Progenitor cell of endocrine pancreas (in vitro differentiated cells): ENCODE results near the gene JAK1. TPM values are rescaled to one million over a fixed set of nuclear protein-coding genes. Genes with fewer than 3 reads are reported as not detected.

Source experiments
- DNase-seq: peaks from one replicate; pipeline ENCODE4 v3.0.0; 2021; ENCODE audit warnings: low spot score; ENCODE audit not compliant: unreplicated experiment
- H3K27ac Mint-ChIP-seq: 2 replicates; pipeline ENCODE4 v1.8.0; 2021; ENCODE audit warnings: mild to moderate bottlenecking, moderate library complexity, mixed read lengths
- H3K27me3 Mint-ChIP-seq: 2 replicates; pipeline ENCODE4 v1.8.0; 2021; ENCODE audit warnings: mixed read lengths
- H3K36me3 Mint-ChIP-seq: 2 replicates; pipeline ENCODE4 v1.8.0; 2022; ENCODE audit warnings: mixed read lengths; ENCODE audit not compliant: insufficient read depth
- H3K4me1 Mint-ChIP-seq: 2 replicates; pipeline ENCODE4 v1.8.0; 2021; ENCODE audit warnings: low read depth, mixed read lengths
- H3K4me3 Mint-ChIP-seq: 2 replicates; pipeline ENCODE4 v1.8.0; 2021; ENCODE audit warnings: low read depth, mild to moderate bottlenecking, moderate library complexity, mixed read lengths
- H3K9me3 Mint-ChIP-seq: 2 replicates; pipeline ENCODE4 v1.8.0; 2021; ENCODE audit warnings: low read depth, mixed read lengths
- total RNA-seq: library from RNA; stranded (reverse); gene quantifications from 2 replicates; pipeline ENCODE4 v1.2.1, GENCODE V29; 2021
- TF ChIP-seq, protein P1 (sequence below): fragments of 200-600 bp; sonication (generic); IDR thresholded peaks from one replicate; pipeline ENCODE4 v1.5.0; 2021; ENCODE audit warnings: antibody characterized with exemption, mild to moderate bottlenecking; ENCODE audit not compliant: unreplicated experiment

Gene JAK1
- total RNA-seq, 1 donor from 2014 or later, result 32.5 TPM

DNA sequence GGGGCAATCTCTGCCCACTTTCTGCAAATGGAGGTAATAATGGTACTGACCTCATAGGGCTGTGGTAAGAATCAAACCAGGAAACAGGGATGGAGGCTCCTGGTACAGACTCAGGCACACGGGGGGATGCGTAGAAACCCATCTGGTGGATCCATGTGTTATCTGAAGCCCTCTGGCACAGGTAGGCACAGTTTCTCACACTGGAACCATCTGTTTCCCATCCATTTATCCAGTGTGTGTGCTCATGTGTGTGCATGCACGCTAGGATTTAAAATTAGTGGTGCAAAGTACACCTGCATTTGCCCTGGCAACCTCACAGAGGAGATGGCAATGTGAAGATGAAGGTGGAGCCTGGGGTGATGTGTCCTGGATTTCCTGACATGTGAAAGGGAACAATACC lies 118.2 kb downstream of the JAK1 start:
- DNase-seq, result no peak
- Mint-ChIP-seq H3K4me3 (no peak overlapping the region), H3K36me3 (peaks cover 14% of the 10 kb centered on the region), H3K4me1 (no peaks in the 10 kb centered on the region), H3K9me3 (no peaks in the 10 kb centered on the region), H3K27ac (no peak overlapping the region), H3K27me3 (no peaks in the 10 kb centered on the region)
- TF ChIP-seq, protein P1, sequence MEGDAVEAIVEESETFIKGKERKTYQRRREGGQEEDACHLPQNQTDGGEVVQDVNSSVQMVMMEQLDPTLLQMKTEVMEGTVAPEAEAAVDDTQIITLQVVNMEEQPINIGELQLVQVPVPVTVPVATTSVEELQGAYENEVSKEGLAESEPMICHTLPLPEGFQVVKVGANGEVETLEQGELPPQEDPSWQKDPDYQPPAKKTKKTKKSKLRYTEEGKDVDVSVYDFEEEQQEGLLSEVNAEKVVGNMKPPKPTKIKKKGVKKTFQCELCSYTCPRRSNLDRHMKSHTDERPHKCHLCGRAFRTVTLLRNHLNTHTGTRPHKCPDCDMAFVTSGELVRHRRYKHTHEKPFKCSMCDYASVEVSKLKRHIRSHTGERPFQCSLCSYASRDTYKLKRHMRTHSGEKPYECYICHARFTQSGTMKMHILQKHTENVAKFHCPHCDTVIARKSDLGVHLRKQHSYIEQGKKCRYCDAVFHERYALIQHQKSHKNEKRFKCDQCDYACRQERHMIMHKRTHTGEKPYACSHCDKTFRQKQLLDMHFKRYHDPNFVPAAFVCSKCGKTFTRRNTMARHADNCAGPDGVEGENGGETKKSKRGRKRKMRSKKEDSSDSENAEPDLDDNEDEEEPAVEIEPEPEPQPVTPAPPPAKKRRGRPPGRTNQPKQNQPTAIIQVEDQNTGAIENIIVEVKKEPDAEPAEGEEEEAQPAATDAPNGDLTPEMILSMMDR, result no peak

DNA sequence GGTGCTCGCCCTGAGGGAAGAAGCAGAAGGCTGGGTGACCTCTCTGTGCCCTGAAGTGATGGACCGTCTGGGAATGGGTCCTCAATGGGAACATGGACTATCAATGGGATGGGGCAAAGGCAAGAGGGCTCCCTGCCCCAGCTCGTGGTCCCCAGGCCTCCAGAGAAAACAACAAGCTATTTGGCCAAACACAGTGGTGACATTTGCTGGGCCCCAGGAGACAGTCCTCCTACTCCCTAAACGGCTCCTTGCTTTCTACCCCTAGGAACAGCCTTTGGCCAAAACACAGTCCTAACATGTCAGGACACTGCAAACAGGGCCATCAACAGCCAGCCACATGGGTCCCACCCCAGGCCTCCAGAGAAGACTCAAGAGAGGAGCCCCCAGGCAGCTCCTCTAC lies 118.7 kb downstream of the JAK1 start:
- DNase-seq, result no peak
- no peak overlapping the region for H3K27ac Mint-ChIP-seq
- peaks cover 14% of the 10 kb centered on the region for H3K36me3 Mint-ChIP-seq
- no peaks in the 10 kb centered on the region for H3K27me3 Mint-ChIP-seq
- H3K4me3 Mint-ChIP-seq, result no peak overlapping the region
- no peaks in the 10 kb centered on the region for H3K9me3 Mint-ChIP-seq
- TF ChIP-seq, protein P1, result no peak
- H3K4me1 Mint-ChIP-seq, result no peaks in the 10 kb centered on the region

DNA sequence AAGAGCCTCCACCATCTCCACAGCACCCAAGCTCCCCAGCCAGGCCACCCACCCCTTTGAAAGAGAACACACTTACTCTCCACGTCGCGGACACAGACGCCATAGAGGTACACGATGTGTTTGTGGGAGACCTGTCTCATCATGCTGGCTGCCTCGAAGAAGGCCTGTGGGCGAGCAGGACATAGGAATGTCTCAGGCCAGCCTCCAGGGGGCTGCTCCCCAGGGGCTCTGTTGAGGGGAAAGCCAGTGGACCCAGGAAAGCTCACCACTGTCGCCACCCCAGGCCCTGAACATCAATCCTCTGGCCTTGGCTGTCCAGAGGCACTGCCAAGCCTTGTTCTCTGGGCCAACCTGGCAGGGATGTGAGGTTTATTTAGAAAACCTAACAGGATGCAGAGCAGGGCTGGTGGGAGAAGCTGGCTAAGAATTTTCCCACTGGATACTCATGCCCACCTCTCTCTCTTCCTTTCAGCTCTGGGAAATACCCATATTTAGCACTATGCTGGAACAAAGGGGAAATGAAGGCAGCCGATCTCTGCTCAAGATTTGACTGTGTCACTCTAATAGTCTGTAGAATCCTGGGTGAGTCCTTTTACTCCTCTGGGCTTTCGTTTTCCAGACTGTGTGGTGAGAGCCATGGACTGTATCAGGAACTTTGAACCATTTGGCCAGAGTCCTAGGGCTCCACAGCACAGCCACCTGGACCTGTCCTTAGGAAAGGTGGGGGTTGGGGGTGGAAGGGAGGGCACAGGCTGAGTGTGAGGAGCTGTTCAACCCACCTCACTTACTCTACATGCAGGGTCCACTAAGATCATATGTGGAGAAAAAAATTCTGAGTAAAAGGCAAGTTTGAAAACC lies 119.5 kb downstream of the JAK1 start:
- H3K4me1 Mint-ChIP-seq, result no peaks in the 10 kb centered on the region
- no peak overlapping the region for H3K4me3 Mint-ChIP-seq
- H3K27me3 Mint-ChIP-seq, result no peaks in the 10 kb centered on the region
- H3K9me3 Mint-ChIP-seq, result no peaks in the 10 kb centered on the region
- no peak for DNase-seq
- no peak overlapping the region for H3K27ac Mint-ChIP-seq
- TF ChIP-seq, protein P1, result no peak
- H3K36me3 Mint-ChIP-seq, result peaks cover 14% of the 10 kb centered on the region

DNA sequence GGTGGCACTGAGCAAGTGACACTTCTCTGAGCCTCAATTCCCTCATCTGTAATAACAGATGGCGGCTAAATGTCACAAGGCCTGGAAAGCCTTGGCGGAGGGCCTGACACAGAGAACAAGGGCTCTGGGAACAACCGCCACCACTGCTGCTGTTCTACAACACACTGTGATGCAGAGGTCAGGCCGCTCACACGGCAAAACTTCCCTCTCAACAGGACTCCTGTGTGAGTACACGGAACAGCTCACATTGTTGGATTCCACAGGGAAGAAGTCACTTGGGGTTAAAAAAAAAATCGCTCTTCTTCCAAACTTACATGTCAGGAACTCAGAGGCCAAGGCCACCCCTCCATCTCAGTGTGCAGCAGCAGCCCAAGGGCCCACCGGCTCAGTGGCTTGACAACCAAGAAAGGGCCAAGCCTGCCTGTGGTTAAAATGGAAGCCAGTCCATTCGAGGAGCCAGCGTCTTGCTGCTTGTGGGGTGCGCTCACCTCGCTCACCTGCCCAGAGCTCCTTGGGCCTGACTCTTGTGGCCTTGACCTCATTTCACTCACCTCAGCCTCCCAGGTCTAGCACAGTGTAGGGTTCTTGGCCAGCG lies 120.4 kb downstream of the JAK1 start:
- H3K27ac Mint-ChIP-seq, result peak overlapping the region; percentile 62
- DNase-seq, result no peak
- H3K27me3 Mint-ChIP-seq, result no peaks in the 10 kb centered on the region
- peaks cover 14% of the 10 kb centered on the region for H3K36me3 Mint-ChIP-seq
- no peaks in the 10 kb centered on the region for H3K9me3 Mint-ChIP-seq
- no peak overlapping the region for H3K4me3 Mint-ChIP-seq
- H3K4me1 Mint-ChIP-seq, result peaks cover 3% of the 10 kb centered on the region
- TF ChIP-seq, protein P1, result no peak

DNA sequence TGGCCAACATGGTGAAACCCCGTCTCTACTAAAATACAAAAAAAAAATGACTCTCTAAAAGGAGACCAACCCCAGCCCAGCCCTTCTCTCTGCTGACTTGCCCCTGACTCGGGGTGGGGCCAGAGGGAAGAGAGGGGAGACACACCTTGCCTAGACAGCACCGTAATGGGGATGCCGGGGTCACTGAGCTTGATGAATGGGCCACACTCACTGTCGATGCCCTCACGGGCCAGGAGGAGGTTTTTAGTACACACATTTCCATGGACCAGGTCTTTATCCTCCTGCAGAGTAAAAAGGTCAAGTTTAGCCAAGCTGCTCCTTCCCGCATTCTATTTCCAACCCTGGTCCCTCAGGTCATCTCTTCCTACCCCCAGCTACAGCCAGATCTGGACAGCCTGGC lies 121.7 kb downstream of the JAK1 start:
- Mint-ChIP-seq H3K27ac (no peak overlapping the region), H3K36me3 (peaks cover 13% of the 10 kb centered on the region), H3K27me3 (no peaks in the 10 kb centered on the region), H3K4me3 (no peak overlapping the region), H3K4me1 (peaks cover 3% of the 10 kb centered on the region), H3K9me3 (no peaks in the 10 kb centered on the region)
- no peak for DNase-seq
- TF ChIP-seq, protein P1, result no peak
